HG03097 (cell line): Measurements from ENCODE around the gene NDUFAB1.
"Not testable (repeated sequence)": the region's sequence is repeated elsewhere in the genome, so short reads cannot be mapped to it uniquely, and the experiment has no call there.

ENCODE experiments used
- ATAC-seq: cut with Tn5 transposase; IDR thresholded peaks from one replicate; pipeline ENCODE4 v1.9.1; 2021; ENCODE audit not compliant: unreplicated experiment, low FRiP score

NDUFAB1 gene

DNA sequence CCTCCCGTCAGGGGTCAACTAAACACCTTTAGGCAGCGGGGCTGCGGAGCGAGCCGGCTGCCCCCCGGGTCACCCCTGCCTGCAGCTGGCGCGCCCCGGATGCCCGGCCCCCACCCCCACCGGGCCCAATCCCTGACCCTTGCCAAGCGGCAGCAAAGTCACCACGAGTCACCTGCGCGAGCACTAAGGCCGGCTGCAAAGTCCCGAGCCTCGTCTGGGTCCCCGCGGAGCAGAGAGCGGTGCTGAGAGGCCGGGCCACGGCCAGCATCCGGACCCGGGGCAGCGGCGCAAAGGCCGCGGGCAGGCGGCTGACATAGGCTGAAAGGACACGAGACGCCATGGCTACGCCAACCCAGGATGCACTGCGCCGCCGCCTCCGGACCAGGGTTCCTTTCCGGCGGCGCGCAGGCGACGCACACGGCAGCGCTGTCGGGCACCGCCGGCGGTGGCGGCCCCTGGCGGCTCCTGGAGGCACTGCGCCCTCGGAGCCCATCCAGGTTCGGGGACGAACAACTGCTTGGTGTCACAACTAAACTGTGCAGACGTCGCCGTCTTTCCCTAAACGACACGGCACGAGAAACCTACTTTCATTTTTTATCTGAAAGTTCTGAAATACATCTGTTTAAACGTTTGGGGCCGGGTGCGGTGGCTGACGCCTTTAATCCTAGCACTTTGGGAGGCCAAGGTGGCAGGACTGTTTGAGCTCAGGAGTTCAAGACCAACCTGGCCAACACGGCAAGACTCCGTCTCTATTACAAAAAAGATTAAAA is at the start of gene NDUFAB1:
NDUFAB1 (minus strand) TSS at position 366 of the 770 bp plus-strand sequence; CDS start at position 340, 26 bp downstream.
- peak; percentile 90 for ATAC-seq

DNA sequence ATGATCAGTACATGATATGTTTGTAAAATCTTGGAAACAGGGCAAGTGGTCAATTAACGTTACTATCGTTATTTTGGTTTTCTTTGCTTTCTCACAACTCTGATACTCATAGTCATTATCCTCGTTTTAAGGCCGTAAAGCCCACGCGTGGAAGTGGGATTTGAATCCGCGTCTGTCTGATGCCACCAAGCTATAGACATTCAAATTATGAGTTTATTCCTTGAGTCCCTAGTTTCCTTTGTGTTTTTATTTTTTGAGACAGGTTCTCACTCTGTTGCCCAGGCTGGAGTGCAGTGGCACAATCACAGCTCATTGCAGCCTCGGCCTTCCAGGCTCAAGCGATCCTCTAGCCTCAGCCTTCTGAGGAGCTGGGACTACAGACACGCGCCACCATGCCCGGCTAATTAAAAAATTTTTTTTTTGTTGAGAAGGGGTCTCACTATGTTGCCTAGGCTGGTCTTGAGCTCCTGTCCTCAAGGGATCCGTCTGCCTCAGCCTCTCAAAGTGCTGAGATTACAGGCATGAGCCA is 46.2 kb upstream of the NDUFAB1 start:
- ATAC-seq, result no peak

DNA sequence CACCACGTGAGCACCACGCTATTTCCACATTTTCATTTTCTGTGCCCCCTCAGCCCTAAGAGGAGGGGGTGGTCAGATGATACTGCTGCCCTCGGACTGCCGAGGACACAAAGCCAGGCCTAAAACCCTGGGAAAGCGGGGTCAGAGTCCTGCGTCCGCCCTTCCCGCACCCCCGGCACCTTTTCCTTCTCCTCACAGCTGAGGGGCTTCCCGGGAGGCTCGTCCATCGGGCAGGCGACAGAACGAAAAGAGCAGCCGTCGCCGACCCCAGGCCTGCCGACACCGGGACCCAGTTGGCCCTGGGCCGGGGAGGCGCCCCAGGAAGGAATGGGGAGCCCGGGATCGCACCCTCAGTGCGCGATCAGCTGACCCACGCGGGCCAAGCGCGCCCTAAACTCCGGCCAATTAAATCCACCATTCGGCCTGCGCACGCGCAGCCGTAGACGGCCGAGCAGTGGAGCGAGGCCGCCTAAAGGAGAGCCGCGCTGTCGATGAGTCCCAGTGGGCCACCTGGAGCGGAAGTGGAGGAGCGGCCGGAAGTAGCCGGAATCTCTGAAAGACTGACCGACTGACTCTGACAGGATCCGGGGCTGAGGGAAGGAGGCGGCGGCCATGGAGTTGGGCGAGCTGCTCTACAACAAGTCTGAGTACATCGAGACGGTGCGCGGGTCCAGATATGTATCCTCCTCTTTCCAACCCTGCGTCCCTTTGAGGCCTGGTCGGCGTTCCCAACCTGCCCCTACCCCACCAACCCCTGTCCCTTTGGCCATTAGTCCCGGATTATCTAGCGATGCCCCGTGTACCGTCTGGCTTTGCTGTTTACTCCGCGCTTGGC is 45.0 kb upstream of the NDUFAB1 start, which contains the start of the genes DCTN5 and PALB2:
DCTN5 (plus strand) TSS at position 536 of the 835 bp plus-strand sequence; CDS start at position 613, 77 bp downstream.
PALB2 (minus strand) TSS at position 380 of the 835 bp plus-strand sequence; CDS start at position 227, 153 bp downstream.
- peak; percentile 96 for ATAC-seq

GRCh38 chr16:23640615-23640930 is 44.5 kb upstream of the NDUFAB1 start:
- no peak for ATAC-seq

DNA sequence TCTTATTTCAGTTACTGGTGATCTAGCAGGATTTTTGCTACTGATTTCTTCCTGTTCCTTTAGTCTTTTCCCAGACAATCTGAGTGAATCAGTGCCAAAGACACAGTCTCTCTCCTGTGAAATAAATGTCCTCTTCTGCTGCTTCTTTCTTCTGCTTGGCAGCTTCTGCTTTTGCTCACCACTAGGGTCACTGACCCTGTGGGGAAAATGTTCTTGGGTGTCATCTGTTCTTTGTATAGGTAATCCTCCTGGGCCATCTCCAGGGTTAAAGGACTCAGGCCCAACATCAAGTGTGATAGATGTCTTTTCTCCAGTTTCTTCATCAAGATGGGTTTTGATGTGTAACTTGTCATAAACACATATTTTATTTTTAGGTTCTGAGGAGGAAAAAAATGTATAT is 39.8 kb upstream of the NDUFAB1 start:
- no peak for ATAC-seq

DNA sequence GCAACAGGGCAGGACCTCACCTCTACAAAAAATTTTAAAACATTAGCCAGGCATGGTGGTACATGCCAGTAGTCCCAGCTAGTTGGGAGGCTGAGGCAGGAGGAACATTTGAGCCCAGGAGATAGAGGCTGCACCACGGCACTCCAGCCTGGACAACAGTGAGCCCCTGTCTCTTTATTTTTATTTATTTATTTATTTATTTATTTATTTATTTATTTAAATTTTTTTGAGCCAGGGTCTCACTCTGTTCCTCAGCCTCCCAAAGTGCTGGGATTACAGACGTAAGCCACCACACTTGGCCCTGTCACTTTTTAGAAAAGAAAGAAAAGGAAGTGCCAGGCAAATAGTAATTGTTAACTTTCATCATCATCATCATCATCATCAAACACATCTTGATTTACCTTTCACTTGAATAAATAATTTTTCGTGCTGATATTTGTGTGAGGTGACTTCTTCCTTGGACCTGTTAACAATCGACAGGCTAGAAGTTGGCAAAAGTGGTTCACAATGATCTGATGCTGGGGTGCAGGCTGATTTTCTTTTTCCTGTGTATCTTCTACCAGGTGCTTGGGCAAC is 38.4 kb upstream of the NDUFAB1 start:
- no peak for ATAC-seq

DNA sequence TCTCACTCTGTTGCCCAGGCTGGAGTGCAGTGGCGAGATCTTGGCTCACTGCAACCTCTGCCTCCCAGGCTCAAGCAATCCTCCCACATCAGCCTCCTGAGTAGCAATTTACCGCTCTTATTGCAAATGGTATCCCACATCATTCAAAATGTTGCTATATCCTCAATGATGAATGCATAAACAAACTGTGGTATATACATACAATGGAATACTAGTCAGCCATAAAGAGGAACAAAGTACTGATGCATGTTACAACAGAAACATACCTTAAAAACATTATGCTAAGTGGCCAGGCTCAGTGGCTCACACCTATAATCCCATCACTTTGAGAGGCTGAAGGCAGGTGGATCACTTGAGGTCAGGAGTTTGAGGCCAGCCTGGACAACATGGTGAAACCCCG is 35.8 kb upstream of the NDUFAB1 start:
- not testable (repeated sequence) for ATAC-seq

DNA sequence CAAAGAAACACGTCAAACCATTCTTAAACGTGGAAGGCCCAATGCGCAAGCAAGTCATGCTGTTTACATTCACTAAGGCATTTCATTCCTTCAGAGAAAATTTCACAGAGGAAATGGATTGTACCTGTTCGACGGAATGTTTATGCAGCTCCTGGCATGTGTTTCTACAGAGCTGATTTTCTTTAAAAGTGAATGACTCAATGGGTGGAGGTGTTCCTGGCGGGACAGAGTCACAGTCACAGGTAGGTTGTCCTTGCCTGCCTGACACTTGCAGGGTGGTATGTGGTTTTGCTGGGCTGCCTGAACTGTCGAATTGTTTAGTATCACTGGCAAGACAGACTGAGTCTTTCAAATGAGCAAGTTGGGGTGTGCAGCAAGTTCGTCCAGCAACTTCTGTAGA is 33.4 kb upstream of the NDUFAB1 start:
- ATAC-seq, result no peak

DNA sequence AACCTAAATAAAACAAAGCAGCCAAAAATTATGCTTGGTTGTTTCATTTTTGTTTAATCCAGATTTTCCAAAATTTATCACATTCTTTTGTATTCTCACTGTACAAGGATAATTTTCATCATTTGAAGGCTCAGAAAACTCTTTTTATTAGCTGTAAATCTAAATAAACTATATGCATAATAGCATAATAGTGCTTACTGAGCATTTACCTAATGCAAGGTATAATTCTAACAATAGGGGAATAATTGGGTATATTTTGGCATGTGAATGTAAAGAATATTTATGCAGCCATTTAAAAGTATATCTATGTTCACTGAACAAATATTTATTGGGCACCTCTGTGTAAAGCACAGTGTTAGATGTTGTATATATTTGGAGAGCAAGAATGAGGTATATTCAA is 28.0 kb upstream of the NDUFAB1 start:
- ATAC-seq, result no peak

DNA sequence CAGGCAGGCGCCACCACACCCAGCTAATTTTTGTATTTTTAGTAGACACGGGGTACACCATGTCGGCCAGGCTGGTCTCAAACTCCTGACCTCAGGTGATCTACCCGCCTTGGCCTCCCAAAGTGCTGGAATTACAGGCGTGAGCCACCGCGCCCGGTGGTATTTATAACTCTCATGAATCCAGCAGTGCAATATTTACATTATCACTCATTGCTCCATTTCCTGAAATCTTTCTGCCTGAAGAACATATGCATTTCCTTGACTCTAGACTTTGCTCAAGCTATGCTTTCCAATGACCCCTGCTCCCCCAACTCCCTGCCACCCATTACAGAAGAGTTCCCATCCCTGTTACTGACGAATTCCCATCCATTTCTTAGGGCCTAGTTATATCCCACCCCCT is 19.7 kb upstream of the NDUFAB1 start:
- no peak for ATAC-seq

GRCh38 chr16:23611936-23612335 is 15.8 kb upstream of the NDUFAB1 start:
- no peak for ATAC-seq

- not testable (repeated sequence) for ATAC-seq
Observed at GRCh38 chr16:23610905-23611304, 14.8 kb upstream of the NDUFAB1 start.

GRCh38 chr16:23609929-23610328 is 13.8 kb upstream of the NDUFAB1 start:
- ATAC-seq, result no peak

- no peak for ATAC-seq
Observed at GRCh38 chr16:23608194-23608593, 12.1 kb upstream of the NDUFAB1 start.

DNA sequence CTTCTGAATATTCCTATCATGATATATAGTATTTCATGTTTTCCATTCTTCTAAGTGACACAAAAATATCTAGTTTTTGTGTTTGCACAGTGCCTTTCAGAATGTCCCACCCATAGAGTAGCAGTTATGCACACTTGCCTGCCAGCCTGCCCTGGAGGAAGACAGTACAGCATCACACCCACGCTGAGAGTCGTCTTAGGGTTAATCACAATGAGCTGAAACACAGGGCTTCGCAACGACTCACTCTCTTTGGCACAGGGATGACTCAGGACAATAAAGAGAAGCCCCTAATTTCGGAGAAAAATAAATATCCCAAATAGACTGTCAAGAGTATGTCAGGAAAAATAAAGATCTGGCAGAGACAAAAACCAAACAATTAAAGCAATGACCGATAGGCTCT is 11.6 kb upstream of the NDUFAB1 start:
- no peak for ATAC-seq

DNA sequence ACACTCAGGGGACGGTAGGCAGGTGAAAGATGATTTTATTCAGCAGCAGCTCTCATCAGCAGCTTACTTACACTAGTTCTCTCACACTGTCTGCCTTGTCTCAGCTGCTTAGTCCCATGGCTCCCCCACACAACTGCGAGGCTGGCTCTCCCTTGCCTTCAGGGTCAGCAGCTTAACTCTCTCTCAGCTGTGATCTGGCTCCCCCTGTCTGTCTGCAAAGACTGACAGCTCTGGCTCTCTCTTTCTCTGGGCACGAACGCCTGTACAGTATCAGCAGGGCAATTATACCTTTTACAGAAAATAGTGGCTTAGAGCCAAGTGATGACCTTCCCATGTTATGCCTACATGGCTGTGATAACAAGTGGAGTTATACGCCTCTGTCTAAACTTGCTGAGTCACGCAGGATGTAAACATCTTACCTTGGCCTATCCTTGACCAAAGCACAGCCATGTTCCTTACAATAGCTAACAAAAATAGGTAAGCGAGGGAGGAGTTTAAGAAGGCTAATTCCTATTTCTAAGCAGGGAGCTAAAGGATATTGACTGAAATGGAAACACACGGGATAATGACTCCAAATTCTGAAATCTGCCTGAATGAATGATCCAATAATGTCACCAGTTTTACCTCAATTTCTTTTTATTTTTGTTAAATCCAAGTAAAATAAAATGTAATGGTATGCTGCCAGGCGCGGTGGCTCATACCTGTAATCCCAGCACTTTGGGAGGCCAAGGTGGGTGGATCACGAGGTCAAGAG is 1.1 kb upstream of the NDUFAB1 start:
- no peak for ATAC-seq

GRCh38 chr16:23595246-23595950 is 718 bp downstream of the NDUFAB1 start:
- no peak for ATAC-seq

GRCh38 chr16:23594186-23594585 is 1.9 kb downstream of the NDUFAB1 start:
- no peak for ATAC-seq

DNA sequence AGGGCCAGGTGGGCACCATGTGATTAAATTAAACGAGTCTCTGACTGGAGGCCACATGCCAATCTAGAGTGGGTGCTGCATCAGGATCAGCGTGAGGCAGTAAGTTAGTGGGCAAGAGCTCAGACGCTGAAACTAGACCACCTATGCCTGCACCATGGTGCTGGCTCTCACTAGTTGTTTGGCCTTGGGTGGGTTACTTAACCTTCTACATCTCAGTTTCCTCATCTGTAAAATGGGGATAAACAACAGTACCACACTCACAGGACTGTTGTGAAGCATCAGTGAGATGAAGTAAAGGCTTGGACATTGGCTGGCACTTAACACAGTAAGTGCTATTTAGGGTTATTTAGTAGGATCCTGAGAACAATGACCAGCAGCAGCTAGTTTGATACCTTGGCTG is 5.9 kb downstream of the NDUFAB1 start:
- no peak for ATAC-seq

- no peak for ATAC-seq
Observed at GRCh38 chr16:23587726-23588125, 8.4 kb downstream of the NDUFAB1 start.
